ENCODE data around the gene PTCHD4. TPM values are rescaled to one million over a fixed set of nuclear protein-coding genes. Genes with fewer than 3 reads are reported as not detected.
"Not testable (repeated sequence)": the region's sequence is repeated elsewhere in the genome, so short reads cannot be mapped to it uniquely, and the experiment has no call there.

The PTCHD4 gene
- polyA plus RNA-seq (ENCODE audit: insufficient read depth in 1 of 5, insufficient read length in 5 of 5, low replicate concordance in 1 of 5), result under 1 TPM; 0.23 to 0.54 (median 0.31) TPM
- long read RNA-seq, donor 1, result 0 reads
- long read RNA-seq, donor 2, result 0 reads
- long read RNA-seq, donor 3, result 0 reads
- long read RNA-seq, donor 4, result 0 reads
- long read RNA-seq, donor 5, result 0 reads
- long read RNA-seq, donor 6, result 0 reads
- long read RNA-seq, donor 7, result 0 reads
- long read RNA-seq, donor 8, result 0 reads

GRCh38 chr6:48111143-48111506, at the start of gene PTCHD4:
PTCHD4 (minus strand) TSS chr6:48111197; CDS start chr6:48068957, 42,240 bp downstream.
- DNase-seq, result no peak

DNA sequence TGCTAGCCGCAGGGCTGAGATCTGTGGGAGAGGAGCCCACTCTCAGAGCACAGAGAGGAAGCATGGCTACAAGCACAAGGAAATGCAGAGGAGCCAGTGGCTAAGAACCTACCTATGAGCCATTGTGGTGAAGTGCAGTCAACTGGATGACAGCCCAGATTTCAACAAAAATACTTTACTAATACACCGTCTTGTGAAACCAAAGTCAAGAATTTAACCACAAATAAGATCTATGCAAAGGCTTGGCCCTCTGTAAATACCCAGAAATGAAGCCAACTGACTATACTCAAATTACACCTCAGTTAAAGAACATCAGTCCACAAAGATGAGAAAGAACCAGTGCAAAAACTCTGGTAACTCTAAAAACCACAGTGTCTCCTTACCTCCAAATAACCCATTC, 40.1 kb upstream of the PTCHD4 start:
- no peak for DNase-seq

DNA sequence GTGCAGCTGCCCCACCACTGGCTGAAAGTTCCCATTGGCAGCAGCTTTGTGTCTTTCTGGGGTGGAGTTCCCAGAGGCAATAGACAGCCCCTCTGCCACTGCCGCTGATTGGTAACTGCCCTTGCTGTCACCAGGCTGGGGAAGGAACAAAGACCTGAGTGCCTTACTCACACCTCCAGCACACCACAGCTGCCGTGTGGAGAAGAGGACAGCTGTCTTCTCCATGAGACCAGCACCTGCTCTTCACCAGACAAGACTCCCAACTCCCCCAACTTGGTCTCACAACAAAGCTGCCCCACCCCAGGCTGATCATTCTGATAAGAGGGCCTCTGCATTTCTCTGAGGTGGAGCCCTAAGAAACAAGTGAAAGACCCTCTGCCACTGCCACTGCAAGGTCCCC, 39.7 kb upstream of the PTCHD4 start:
- DNase-seq, result no peak

DNA sequence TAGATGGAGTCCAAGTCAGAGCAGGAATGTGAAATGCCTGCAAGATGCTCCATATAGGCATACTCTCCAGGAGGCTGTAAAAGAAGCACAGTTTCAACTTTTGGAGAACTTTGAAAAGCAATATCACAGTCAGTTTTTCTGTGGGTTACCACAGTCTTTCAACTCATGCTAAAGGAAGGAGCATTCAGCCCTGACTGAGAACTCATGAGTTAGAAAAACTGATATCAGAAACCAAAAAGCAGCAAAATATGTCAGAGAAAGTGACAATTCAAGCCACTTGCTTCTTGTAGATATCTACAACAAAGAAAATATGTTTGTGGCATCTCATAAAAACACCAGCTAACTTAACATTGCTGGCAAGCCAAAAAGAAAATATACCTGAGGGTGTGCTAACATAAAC, 36.1 kb upstream of the PTCHD4 start:
- DNase-seq, result no peak

DNA sequence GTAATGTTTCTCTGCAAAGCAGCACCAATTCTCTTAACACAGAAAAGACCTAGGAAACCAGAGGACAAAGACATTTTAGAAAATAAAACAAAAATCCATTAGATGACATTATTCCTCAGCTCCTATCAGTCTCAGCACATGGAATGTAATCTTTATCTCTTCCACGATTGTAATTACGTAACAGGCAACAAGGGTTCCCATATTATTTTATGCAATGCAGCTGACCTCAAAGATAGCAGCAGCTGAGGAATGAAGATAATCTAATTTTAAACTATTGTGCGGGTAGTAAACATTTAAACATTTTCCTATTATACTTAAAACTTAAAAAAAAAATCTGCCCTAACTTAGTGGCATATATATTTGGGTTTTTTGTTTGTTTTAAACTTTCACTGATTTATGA, 33.0 kb upstream of the PTCHD4 start:
- no peak for DNase-seq

DNA sequence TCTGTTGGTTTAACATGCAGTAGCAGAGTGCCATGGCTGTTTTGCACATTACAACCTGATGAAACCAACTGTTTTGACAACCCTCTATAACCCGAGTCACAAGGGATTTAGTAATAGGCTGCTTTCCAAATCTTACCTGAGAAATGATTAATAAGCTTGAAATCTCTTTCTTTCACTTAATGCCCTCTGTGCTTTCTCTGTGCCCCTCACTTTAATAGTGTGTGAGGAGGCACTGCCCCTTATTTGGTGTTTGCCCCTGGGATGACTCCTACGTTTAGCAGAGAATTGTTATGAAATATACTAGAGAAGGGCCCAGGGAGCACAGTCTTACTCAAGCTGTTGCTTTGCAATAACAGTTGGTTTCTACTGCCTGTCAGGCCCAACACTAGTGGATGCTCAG, 31.0 kb upstream of the PTCHD4 start:
- no peak for DNase-seq

DNA sequence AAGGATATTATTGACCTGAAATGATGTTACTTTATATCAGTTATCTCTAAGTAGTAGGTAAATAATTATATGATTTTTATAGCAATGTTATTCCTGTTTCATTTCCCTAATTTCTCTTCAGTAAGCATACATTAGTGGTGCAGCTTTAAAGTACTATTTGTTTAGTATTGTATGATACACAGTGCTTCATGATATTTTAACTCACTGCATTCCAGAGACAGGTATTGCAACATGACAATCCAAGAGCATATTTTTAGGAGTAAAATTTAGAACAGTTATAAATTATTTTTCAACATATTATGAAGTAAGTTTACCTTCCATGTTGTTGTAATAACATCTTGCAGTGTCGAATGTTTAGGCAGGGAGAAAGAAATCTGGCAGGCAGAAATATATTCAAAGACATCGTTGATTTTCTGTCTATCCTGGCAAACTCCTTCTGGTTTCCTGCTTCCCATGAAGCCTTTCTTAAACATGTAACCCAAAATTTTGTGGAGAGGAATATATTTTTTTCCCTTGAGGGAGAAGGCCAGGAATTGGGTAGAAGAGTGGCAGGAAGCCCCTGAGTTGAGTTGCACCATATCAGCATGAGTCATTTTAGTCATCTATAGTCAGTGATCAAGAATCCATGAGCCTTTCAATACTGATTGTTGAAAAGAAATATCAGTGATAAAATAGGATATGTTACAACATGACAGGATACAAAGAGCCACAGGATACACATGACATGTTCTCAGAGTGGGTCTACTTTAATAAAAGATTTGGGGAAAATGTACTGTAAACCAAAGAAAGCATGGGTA, 29.0 kb upstream of the PTCHD4 start:
- DNase-seq, result no peak

- DNase-seq, result no peak
These were observed 25.9 kb upstream of the PTCHD4 start for GRCh38 chr6:48136856-48137255.

GRCh38 chr6:48135323-48136084, 24.5 kb upstream of the PTCHD4 start:
- no peak for DNase-seq

GRCh38 chr6:48134246-48134645, 23.2 kb upstream of the PTCHD4 start:
- no peak for DNase-seq

DNA sequence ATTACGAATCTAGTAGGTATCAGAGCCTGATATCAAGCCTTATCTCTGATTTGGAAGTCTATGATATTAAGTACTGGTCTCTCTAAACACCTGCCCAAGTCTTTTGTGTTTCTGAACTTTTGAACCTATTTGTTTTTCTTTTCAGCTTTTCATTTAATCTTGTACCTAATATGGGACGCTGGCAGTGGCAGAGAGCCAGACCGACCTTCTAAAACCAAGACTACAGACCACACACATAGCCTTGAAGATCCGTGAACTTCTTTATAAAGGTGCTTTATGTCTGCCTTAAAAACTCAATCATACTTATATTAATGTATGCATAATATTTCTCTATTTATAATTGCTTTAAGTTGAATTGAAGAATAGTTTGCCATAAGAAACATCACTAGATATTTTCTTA, 12.6 kb upstream of the PTCHD4 start:
- DNase-seq, result no peak

DNA sequence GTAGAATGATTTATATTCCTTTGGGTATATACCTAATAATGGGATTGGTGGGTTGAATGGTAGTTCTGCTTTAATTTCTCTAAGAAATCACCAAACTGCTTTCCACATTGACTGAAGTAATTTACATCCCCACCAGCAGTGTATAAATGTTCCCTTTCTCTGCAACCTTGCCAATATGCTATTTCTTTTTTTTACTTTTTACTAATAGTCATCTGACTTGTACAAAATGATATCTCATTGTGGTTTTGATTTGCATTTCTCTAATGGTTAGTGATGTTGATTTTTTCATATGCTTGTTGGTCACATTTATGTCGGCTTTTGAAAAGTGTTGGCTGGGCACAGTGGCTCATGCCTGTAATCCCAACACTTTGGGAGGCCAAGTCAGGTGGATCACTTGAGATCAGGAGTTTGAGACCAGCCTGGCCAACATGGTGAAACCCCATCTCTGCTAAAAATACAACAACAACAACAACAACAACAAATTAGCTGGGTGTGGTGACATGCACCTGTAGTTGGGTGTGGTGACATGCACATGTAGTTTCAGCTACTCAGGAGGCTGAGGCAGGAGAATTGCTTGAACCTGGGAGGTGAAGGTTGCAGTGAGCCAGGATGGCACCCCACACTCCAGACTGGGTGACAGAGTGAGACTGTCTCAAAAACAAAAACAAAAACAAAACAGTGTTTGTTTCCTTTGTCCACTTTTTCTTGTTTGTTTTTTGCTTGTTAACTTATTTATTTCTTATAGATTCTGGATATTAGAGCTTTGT, 11.2 kb upstream of the PTCHD4 start:
- not testable (repeated sequence) for DNase-seq

GRCh38 chr6:48116699-48117645, 6.0 kb upstream of the PTCHD4 start:
- no peak for DNase-seq

DNA sequence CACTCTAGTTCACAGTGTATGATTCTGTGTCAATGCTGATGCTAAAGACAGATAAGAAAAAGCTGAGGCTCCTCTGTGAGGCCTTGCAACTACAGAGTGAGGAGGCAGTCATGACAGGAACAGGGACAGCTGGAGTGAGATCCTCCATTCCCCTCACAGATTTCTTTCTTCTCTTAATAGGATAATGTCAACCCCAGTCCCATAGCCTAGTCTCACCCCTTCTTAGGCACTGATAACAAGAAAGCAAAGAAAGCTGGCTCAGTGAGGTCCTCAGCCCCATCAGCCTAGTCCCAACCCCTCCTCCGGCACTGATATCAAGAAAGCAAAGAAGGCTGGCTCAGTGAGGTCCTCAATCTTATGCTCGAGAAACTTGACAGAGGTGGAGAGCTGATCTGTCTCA, 2.1 kb upstream of the PTCHD4 start:
- DNase-seq, result no peak

DNA sequence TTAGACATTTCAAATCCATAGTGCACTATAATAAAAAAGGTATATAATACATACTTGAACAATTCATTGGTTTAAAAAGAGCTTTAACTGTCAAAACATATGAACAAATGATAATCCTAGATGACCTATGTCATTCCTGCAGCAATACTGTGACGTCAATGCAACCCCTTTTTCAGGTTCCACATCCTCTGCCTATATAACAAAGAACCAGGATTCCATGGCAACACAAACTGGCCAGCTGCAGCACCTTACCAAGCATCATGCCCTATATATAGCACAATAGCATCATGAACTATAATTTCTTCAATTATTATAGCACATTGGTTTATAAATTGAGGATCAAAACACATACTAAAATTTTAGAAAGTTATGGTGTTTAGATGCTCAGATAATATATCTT, 578 bp upstream of the PTCHD4 start:
- no peak for DNase-seq

GRCh38 chr6:48110436-48111142, 408 bp downstream of the PTCHD4 start:
- DNase-seq, result no peak

- no peak for DNase-seq
These were observed 1.1 kb downstream of the PTCHD4 start for GRCh38 chr6:48109944-48110343.

GRCh38 chr6:48102476-48103195, 8.4 kb downstream of the PTCHD4 start:
- DNase-seq, result not testable (repeated sequence)

- DNase-seq, result no peak
These were observed 9.7 kb downstream of the PTCHD4 start for GRCh38 chr6:48101290-48101689.

DNA sequence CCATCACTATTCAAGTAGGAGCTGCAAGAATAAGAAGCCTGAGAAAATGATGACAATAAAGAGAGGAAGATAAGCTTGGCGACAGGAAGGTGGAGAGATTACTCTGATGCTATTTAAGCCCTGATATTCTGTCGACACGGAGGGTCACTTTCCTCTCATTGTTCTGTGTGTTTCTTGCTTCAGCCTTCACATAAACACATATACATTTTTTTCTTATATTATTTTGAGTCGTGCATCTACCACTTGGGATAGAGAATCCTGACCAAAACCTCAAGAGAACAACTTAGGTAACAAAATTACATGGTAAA, 10.5 kb downstream of the PTCHD4 start:
- no peak for DNase-seq
